Mucosa of stomach (tissue), 1 donor: Measurements from ENCODE around the gene LAMB1.

Experiments
- H3K27me3 ChIP-seq: one replicate; pipeline ENCODE4 v1.7.0; 2013; ENCODE audit warnings: mild to moderate bottlenecking, low read length; ENCODE audit not compliant: control insufficient read depth, insufficient read depth
- H3K36me3 ChIP-seq: one replicate; pipeline ENCODE4 v1.7.0; 2013; ENCODE audit warnings: low read length; ENCODE audit not compliant: control insufficient read depth, insufficient read depth
- H3K4me1 ChIP-seq: one replicate; pipeline ENCODE4 v1.7.0; 2013; ENCODE audit warnings: mild to moderate bottlenecking, low read length; ENCODE audit not compliant: control insufficient read depth, insufficient read depth
- H3K4me3 ChIP-seq: one replicate; pipeline ENCODE4 v1.7.0; 2013; ENCODE audit warnings: low read length
- H3K9ac ChIP-seq: one replicate; pipeline ENCODE4 v1.7.0; 2013; ENCODE audit warnings: mild to moderate bottlenecking, low read length, moderate library complexity
- H3K9me3 ChIP-seq: one replicate; pipeline ENCODE4 v1.7.0; 2013; ENCODE audit warnings: mild to moderate bottlenecking, low read length, moderate library complexity; ENCODE audit not compliant: control insufficient read depth
- donor health status: Pancreatic carcinoma.

Gene LAMB1

DNA sequence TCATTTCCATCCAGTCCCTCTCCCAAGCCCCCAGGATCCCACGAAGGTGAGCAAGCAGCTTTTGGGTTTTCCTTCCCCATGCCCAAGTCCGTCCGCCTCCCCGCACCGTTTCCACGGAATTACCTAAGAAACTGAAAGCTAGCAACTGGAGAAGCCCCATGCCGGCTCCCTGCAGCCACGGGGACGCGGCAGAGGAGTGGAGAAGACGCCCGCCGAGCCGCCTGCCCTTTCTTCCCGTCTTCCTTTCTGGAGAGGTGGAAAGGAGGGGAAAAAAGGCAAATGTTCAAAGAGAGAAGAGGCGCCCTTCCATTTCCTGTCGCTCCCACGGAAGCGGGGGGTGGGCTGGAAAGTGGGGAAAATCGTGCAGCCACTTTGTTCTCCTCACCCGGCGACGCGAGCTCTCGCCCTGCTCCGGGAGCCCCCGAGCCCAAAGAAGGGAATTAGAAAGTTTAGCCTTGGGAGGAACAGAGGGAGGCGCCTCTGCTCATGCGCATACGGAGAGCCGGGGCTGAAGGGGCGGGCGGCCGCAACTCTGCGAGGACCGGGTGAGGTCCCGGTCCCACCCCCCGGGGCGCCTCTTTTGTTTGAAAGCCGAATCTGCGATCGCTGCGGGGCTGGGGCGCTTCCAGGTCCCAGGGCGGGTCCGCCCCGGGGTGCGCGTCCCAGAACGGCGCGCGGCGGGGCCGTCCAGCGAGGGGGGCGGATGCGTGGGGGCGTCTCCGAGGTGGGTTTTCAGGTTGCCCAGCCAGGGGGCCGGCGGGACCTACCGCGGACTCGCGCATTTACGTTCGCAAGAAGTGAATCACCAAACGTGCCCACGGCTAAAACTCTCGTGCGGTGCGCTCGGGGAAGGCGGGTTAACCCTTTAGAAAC lies at the start of gene LAMB1:
TSS of gene LAMB1 (minus strand) at position 436 of the 873 bp plus-strand sequence. CDS start at position 160, 276 bp downstream.
- Histone ChIP-seq H3K9me3 (no peaks in the 10 kb centered on the region), H3K4me3 (peak within 1 kb of the TSS; percentile 26), H3K36me3 (no peaks in the 10 kb centered on the region), H3K4me1 (peaks cover 14% of the 10 kb centered on the region), H3K9ac (peak within 1 kb of the TSS; percentile 74), H3K27me3 (no peaks in the 10 kb centered on the region)

DNA sequence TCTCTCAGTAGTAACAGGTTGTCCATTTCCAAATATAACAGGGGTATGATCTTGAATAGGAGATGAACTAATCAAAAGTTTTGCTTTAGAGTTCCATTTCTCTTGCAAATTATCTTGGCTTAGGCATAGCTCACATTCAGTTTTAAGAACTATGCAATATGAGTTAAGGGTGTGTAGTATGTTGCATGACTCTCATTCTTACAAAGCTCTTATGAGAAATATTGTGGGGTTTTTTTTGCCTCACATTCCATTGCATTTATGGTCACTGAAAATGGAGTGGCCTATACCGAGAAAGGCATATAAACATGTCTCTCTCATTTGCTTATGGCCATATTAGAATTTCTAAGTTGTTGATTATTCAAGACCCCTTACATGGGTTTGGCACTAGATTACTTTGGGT lies 48.5 kb upstream of the LAMB1 start:
- Histone ChIP-seq H3K9me3 (no peaks in the 10 kb centered on the region), H3K9ac (no peak overlapping the region), H3K36me3 (no peaks in the 10 kb centered on the region), H3K4me1 (peaks cover 7% of the 10 kb centered on the region), H3K4me3 (no peak overlapping the region), H3K27me3 (no peaks in the 10 kb centered on the region)

DNA sequence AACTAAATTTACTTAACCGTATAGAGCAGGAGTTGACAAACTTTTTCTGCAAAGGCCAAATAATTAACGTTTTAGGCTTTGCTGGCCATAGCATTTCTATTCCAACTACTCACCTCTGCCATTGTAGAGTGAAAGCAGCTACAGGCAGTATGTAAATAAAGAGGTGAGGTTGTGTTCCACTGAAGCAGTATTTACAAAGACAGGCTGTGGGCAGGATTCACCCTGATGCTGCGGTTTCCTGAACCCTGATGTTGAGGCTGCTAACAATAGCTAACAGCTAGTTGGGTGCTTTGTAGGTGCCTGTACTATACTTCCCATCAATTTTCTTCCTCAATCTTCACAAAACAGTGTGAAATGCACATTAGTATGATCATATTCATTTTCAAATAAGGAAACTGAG lies 47.0 kb upstream of the LAMB1 start:
- no peaks in the 10 kb centered on the region for H3K36me3 ChIP-seq
- no peaks in the 10 kb centered on the region for H3K27me3 ChIP-seq
- H3K4me1 ChIP-seq, result peaks cover 7% of the 10 kb centered on the region
- no peaks in the 10 kb centered on the region for H3K9me3 ChIP-seq
- no peak overlapping the region for H3K9ac ChIP-seq
- no peak overlapping the region for H3K4me3 ChIP-seq

DNA sequence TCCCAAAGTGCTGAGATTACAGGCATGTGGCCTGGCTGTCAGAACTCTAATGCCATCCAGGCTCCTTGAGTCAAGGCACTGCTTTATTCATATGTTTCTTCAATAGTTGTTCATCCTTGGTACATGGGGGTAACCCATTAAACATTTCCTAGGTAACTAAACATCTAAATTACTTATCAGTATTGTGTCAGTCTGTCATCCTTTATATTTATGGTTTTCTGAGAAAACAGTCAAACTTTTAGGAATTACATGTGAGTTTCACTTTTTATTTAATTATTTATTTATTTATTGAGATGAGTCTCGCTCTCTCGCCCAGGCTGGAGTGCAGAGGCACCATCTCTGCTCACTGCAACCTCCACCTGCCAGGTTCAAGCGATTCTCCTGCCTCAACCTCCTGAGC lies 45.5 kb upstream of the LAMB1 start:
- no peaks in the 10 kb centered on the region for H3K4me1 ChIP-seq
- no peak overlapping the region for H3K4me3 ChIP-seq
- H3K9ac ChIP-seq, result no peak overlapping the region
- H3K9me3 ChIP-seq, result no peaks in the 10 kb centered on the region
- no peaks in the 10 kb centered on the region for H3K36me3 ChIP-seq
- no peaks in the 10 kb centered on the region for H3K27me3 ChIP-seq

DNA sequence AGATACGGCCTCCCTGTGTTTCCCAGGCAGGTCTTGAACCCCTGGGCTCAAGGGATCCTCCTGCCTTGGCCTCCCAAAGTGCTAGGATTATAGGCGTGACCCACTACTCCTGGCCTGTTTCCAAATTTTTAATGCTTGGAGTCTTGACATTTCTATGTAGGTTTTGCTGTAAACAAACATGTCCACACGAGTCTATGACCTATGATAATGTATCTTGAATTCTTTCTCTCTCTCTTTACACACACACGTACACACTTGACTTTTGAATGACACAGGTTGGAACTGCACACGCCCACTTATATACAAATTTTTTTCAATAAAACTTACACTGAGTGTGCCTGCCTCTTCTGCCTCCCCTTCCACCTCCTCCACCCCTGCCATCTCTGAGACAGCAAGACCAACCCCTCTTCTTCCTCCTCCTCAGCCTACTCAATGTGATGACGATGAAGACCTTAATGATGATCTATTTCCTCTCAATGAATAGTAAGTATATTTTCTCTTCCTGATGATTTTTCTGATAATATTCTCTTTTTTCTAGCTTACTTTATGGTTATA lies 44.1 kb upstream of the LAMB1 start:
- Histone ChIP-seq H3K4me3 (no peak overlapping the region), H3K36me3 (no peaks in the 10 kb centered on the region), H3K4me1 (no peaks in the 10 kb centered on the region), H3K9me3 (no peaks in the 10 kb centered on the region), H3K27me3 (no peaks in the 10 kb centered on the region), H3K9ac (no peak overlapping the region)

DNA sequence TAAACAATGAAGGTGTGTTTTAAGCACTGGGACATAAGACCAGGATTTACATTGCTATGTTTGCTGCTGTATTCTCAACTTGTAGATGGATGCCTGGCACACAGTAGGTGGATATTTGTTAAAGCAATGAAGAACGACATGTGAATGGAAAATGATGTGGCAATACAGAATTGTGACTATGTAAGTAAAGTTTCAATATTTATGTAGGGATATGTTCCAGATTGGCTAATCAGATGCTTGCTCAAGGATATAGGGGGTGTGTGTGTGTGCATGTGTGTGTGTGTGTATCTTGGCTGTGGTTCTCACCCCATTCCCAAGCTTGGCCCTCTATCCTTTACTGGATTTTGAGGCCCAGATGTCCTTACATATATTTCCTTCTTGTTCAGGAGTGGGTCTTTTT lies 42.7 kb upstream of the LAMB1 start:
- no peaks in the 10 kb centered on the region for H3K9me3 ChIP-seq
- no peaks in the 10 kb centered on the region for H3K4me1 ChIP-seq
- no peaks in the 10 kb centered on the region for H3K27me3 ChIP-seq
- no peaks in the 10 kb centered on the region for H3K36me3 ChIP-seq
- no peak overlapping the region for H3K4me3 ChIP-seq
- H3K9ac ChIP-seq, result no peak overlapping the region

DNA sequence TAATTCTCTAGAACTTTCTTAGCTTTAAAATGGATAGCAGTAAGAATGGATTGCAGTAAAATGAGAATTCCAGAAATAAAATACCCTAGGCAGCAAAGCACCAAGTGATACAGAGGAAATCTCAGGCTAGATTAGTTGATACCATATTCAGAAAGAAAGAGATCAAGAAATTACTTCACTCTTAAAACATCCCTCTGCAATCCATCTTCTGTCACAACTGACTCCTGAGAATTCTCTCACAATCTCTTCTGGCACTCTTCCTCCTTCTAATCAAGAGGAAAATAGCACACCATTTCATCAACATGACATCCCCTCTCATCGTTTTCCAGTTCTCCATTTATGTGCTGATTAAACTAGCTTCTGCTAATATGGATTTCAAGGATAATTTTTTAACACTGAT lies 42.2 kb upstream of the LAMB1 start:
- Histone ChIP-seq H3K36me3 (no peaks in the 10 kb centered on the region), H3K9me3 (no peaks in the 10 kb centered on the region), H3K4me1 (no peaks in the 10 kb centered on the region), H3K4me3 (no peak overlapping the region), H3K9ac (no peak overlapping the region), H3K27me3 (no peaks in the 10 kb centered on the region)

DNA sequence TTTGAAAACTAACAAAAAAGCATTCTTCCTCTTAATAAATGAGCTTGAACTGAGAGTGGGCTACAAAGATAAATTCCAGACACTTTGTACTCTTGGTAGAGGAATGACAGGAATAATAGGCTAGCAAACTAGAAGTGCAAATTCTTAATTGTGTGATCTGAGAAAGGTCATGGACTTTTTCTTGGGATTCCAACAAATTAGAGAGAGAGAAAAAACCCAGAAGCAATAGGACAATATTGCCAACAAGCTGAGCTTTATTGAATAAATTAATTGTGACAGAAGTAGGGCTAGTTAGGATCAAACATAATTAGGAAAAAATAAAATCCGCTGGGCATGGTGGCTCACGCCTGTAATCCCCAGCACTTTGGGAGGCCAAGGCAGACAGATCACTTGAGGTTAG lies 41.4 kb upstream of the LAMB1 start:
- Histone ChIP-seq H3K27me3 (no peaks in the 10 kb centered on the region), H3K9ac (no peak overlapping the region), H3K4me3 (no peak overlapping the region), H3K4me1 (no peaks in the 10 kb centered on the region), H3K9me3 (no peaks in the 10 kb centered on the region), H3K36me3 (no peaks in the 10 kb centered on the region)

DNA sequence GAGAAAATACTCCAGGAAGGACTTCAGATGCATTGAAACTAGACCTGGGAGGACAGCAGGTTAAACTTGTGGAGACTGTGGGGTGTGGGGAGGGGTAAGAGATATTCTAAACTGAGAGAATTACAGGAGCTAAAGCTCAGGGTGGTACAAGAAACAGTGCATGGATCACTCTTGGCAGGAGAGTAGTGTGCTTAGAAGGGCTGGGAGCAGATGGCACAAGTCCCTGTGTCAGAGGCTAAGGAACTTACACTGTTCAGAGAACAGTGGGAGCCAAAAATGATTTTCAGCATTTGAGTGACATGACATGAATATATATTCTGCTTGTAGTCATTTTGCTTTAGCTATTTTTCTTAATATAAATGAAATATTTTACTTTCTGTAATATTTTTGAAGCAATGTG lies 36.0 kb upstream of the LAMB1 start:
- H3K27me3 ChIP-seq, result no peaks in the 10 kb centered on the region
- H3K4me3 ChIP-seq, result no peak overlapping the region
- no peaks in the 10 kb centered on the region for H3K36me3 ChIP-seq
- no peaks in the 10 kb centered on the region for H3K9me3 ChIP-seq
- no peak overlapping the region for H3K9ac ChIP-seq
- no peaks in the 10 kb centered on the region for H3K4me1 ChIP-seq

DNA sequence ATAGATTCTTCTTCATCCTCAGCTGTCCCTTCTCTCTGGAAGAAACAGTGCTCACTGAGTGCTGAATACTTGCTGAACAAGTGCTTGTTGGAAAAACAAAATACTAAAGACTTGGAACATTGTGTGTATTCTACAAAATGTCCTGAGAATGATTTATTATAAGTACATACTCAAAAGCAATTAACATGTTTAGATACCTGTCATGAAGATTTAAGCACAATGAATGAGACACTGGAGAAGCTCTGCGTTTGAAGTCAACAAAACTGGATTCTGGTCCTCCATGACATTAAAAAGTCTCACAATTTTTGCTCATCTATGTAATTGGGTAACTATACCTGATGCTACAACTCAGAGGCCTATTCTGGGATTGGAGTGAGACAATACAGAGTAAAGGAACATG lies 34.8 kb upstream of the LAMB1 start:
- Histone ChIP-seq H3K4me1 (no peaks in the 10 kb centered on the region), H3K9ac (no peak overlapping the region), H3K27me3 (no peaks in the 10 kb centered on the region), H3K36me3 (no peaks in the 10 kb centered on the region), H3K9me3 (no peaks in the 10 kb centered on the region), H3K4me3 (no peak overlapping the region)

DNA sequence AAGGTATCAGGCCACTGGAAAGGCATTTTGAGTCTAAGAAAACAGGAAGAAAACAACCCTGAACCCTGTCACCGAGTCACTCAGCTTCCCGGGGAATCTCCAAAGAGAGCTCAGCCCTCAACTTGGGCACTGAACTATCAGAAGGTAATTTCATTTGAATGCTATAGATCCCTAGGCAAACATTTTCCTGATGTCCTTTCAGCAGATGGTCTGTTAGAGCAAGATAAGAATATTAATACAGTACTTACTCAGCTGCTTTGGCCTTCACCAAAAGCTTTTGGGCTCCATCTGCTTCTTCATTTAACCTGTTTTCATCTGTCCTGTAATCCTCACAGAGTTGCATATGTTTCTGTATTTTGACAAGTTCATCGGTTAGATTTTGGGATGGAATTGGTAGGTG lies 34.2 kb upstream of the LAMB1 start:
- H3K4me1 ChIP-seq, result no peaks in the 10 kb centered on the region
- no peaks in the 10 kb centered on the region for H3K36me3 ChIP-seq
- H3K27me3 ChIP-seq, result no peaks in the 10 kb centered on the region
- H3K9me3 ChIP-seq, result no peaks in the 10 kb centered on the region
- no peak overlapping the region for H3K4me3 ChIP-seq
- H3K9ac ChIP-seq, result no peak overlapping the region

DNA sequence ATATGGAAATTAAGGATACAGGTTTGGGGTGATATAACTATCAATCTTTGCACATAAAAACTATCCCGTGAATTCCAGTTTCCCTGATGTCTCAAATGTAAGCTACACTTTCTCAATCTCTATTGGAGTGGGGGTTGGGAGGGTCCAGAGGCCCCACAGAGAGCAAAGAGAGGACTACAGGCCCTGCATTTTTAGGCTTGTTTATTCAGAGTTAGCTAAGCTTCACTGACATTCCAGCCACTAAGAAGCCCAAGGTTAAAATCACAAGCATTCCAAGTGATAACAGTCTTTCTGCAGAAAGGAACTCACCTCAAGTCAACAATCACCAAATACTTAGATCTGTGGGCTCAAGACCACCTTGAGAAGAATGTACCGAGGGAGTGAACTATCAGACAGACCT lies 31.6 kb upstream of the LAMB1 start:
- no peaks in the 10 kb centered on the region for H3K4me1 ChIP-seq

More for the DNA sequence above, 31.6 kb upstream of the LAMB1 start:
- Histone ChIP-seq H3K27me3 (no peaks in the 10 kb centered on the region), H3K9me3 (no peaks in the 10 kb centered on the region), H3K4me3 (no peak overlapping the region), H3K36me3 (no peaks in the 10 kb centered on the region), H3K9ac (no peak overlapping the region)
